Common myeloid progenitor, CD34-positive (primary cell): ENCODE data around the gene NOTCH3.

Source experiments
- CTCF ChIA-PET: fragments of 350-600 bp; sonication (Branson Sonifier 250); formaldehyde crosslinking; loops from one replicate; lab custom pipeline; 2021; ENCODE audit warnings: antibody characterized with exemption; lab: Charles Lee
- POLR2A ChIA-PET: fragments of 350-600 bp; sonication (Branson Sonifier 250); formaldehyde crosslinking; loops from one replicate; lab custom pipeline; 2021; ENCODE audit warnings: antibody characterized with exemption; lab: Charles Lee
- DNase-seq, 3 donors: peaks; one replicate each; pipeline versions ENCODE4 v3.0.0 to v3.0.0-alpha.2; 2013
- H3K27ac ChIP-seq, 2 experiments: 1 replicate in 1 of 2; 2 replicates in 1 of 2; pipeline ENCODE4 v1.7.0; 2013; ENCODE audit warnings: inconsistent platforms in 2 of 2, low read length in 2 of 2, mild to moderate bottlenecking in 2 of 2, low read depth in 1 of 2, moderate library complexity in 1 of 2; ENCODE audit not compliant: severe bottlenecking in 2 of 2, insufficient read depth in 1 of 2, poor library complexity in 1 of 2
- H3K27me3 ChIP-seq, 5 experiments: replicated peaks in 2 of 5; 1 replicate in 3 of 5; 2 replicates in 2 of 5; pipeline versions ENCODE4 v1.6.1 to v1.7.0; 2013; ENCODE audit warnings: low read length in 4 of 5, mild to moderate bottlenecking in 2 of 5, moderate library complexity in 2 of 5, inconsistent platforms in 1 of 5; ENCODE audit not compliant: insufficient read depth in 5 of 5, control insufficient read depth in 4 of 5
- H3K36me3 ChIP-seq, 4 experiments: 1 replicate in 2 of 4; 2 replicates in 2 of 4; pipeline versions ENCODE4 v1.6.1 to v1.7.0; 2013; ENCODE audit warnings: low read length in 3 of 4, control low read depth in 1 of 4, mild to moderate bottlenecking in 1 of 4; ENCODE audit not compliant: control insufficient read depth in 4 of 4, insufficient read depth in 4 of 4
- H3K4me1 ChIP-seq, 4 experiments: 1 replicate in 3 of 4; 2 replicates in 1 of 4; pipeline versions ENCODE4 v1.6.1 to v1.7.1; 2013; ENCODE audit warnings: low read length in 3 of 4, mild to moderate bottlenecking in 3 of 4, control low read depth in 1 of 4, inconsistent platforms in 1 of 4, moderate library complexity in 1 of 4; ENCODE audit not compliant: control insufficient read depth in 4 of 4, insufficient read depth in 4 of 4; ENCODE audit errors: control extremely low read depth in 1 of 4
- H3K4me3 ChIP-seq, 7 experiments: 1 replicate in 4 of 7; 2 replicates in 3 of 7; pipeline versions ENCODE4 v1.5.1 to v1.7.0; 2013; ENCODE audit warnings: mild to moderate bottlenecking in 7 of 7, low read length in 6 of 7, moderate library complexity in 6 of 7, inconsistent platforms in 2 of 7, low read depth in 2 of 7, control low read depth in 1 of 7; ENCODE audit not compliant: insufficient read depth in 4 of 7, control insufficient read depth in 1 of 7; ENCODE audit errors: extremely low read depth in 1 of 7
- H3K9me3 ChIP-seq, 5 experiments: 1 replicate in 4 of 5; 2 replicates in 1 of 5; pipeline versions ENCODE4 v1.6.1 to v1.7.1; 2013; ENCODE audit warnings: low read length in 4 of 5, mild to moderate bottlenecking in 2 of 5, inconsistent platforms in 1 of 5, low read depth in 1 of 5, moderate library complexity in 1 of 5; ENCODE audit not compliant: control insufficient read depth in 4 of 5, insufficient read depth in 2 of 5; ENCODE audit errors: control extremely low read depth in 1 of 5
- WGBS: methylation state at CpG from one replicate; pipeline ENCODE4 v1.1.5; 2013; ENCODE audit not compliant: insufficient coverage; 5-methylcytosine and 5-hydroxymethylcytosine counted together

The NOTCH3 gene

GRCh38 chr19:15116856-15117255 lies 83.9 kb downstream of the NOTCH3 start:
- no peak overlapping the region for H3K4me3 ChIP-seq
- H3K27me3 ChIP-seq = no peaks in the 10 kb centered on the region
- no peak for DNase-seq
- ChIA-PET POLR2A (no interaction called here), CTCF (interaction anchor here (0.5 to 2.3 kb wide), 3 partner anchors 15 to 1420 kb away, joined by 3 to 13 read pairs (median 6); no protein-coding TSS in a partner anchor)
- H3K27ac ChIP-seq = peak overlapping the region in 1 of 2 experiments; percentile 22
- 84% methylated on average over 11 of the region's 12 CpGs for WGBS
- peaks cover 8 to 88% (median 49%) of the 10 kb centered on the region in 4 experiments for H3K36me3 ChIP-seq
- peaks cover 0 to 24% (median 10%) of the 10 kb centered on the region in 4 experiments for H3K4me1 ChIP-seq
- H3K9me3 ChIP-seq = no peaks in the 10 kb centered on the region

GRCh38 chr19:15115762-15116615 lies 84.8 kb downstream of the NOTCH3 start:
- Histone ChIP-seq H3K9me3 (no peaks in the 10 kb centered on the region), H3K27me3 (no peaks in the 10 kb centered on the region), H3K27ac (peak overlapping the region in 1 of 2 experiments; percentile 47), H3K36me3 (peaks cover 8 to 89% (median 47%) of the 10 kb centered on the region in 4 experiments), H3K4me1 (peaks cover 0 to 24% (median 10%) of the 10 kb centered on the region in 4 experiments), H3K4me3 (peak overlapping the region in 1 of 7 experiments; percentile 38)
- ChIA-PET CTCF (interaction anchor here (1.0 to 2.3 kb wide), 4 partner anchors 8 to 62 kb away, joined by 4 to 13 read pairs (median 6); no protein-coding TSS in a partner anchor), POLR2A (no interaction called here)
- WGBS = 57% methylated on average over 14 of the region's 23 CpGs
- DNase-seq = peak in 2 of 3 donors; percentile 37 to 47

- H3K27ac ChIP-seq = no peak overlapping the region
- ChIA-PET CTCF (interaction anchor here (2.0 to 2.3 kb wide), 2 partner anchors 9 to 14 kb away, joined by 5 to 13 read pairs; no protein-coding TSS in a partner anchor), POLR2A (interaction anchor here (0.6 kb wide), 1 partner anchor 735 kb away, joined by 5 read pairs; no protein-coding TSS in a partner anchor)
- peaks cover 0 to 24% (median 10%) of the 10 kb centered on the region in 4 experiments for H3K4me1 ChIP-seq
- peaks cover 8 to 81% (median 42%) of the 10 kb centered on the region in 4 experiments for H3K36me3 ChIP-seq
- H3K9me3 ChIP-seq = no peaks in the 10 kb centered on the region
- H3K27me3 ChIP-seq = no peaks in the 10 kb centered on the region
- whole genome bisulfite sequencing = 97% methylated on average over 13 of the region's 13 CpGs
- DNase-seq = no peak
- no peak overlapping the region for H3K4me3 ChIP-seq
These were observed 85.7 kb downstream of the NOTCH3 start for GRCh38 chr19:15115080-15115479.

GRCh38 chr19:15114153-15114540 lies 86.6 kb downstream of the NOTCH3 start:
- WGBS = 97% methylated on average over 6 of the region's 7 CpGs
- Histone ChIP-seq H3K27ac (no peak overlapping the region), H3K9me3 (no peaks in the 10 kb centered on the region), H3K36me3 (peaks cover 6 to 72% (median 36%) of the 10 kb centered on the region in 4 experiments), H3K4me1 (peaks cover 0 to 24% (median 10%) of the 10 kb centered on the region in 4 experiments), H3K27me3 (no peaks in the 10 kb centered on the region), H3K4me3 (no peak overlapping the region)
- ChIA-PET CTCF (no interaction called here), POLR2A (no interaction called here)
- DNase-seq = peak in 1 of 3 donors; percentile 29

GRCh38 chr19:15113245-15114152 lies 87.3 kb downstream of the NOTCH3 start:
- CTCF ChIA-PET = interaction anchor here (0.8 to 1.8 kb wide), 2 partner anchors 11 to 13 kb away, joined by 3 to 6 read pairs; no protein-coding TSS in a partner anchor
- 91% methylated on average over 55 of the region's 58 CpGs for WGBS
- peaks cover 5 to 65% (median 30%) of the 10 kb centered on the region in 4 experiments for H3K36me3 ChIP-seq

GRCh38 chr19:15112385-15112784 lies 88.4 kb downstream of the NOTCH3 start:
- Histone ChIP-seq H3K9me3 (no peaks in the 10 kb centered on the region), H3K27me3 (peaks cover 0 to 1% (median 0%) of the 10 kb centered on the region in 5 experiments), H3K27ac (peak overlapping the region in 1 of 2 experiments; percentile 3), H3K4me3 (no peak overlapping the region), H3K4me1 (peaks cover 0 to 33% (median 20%) of the 10 kb centered on the region in 4 experiments), H3K36me3 (peaks cover 2 to 54% (median 19%) of the 10 kb centered on the region in 4 experiments)
- CTCF ChIA-PET = interaction anchor here (0.8 to 1.8 kb wide), 3 partner anchors 10 to 12 kb away, joined by 3 to 6 read pairs (median 4); no protein-coding TSS in a partner anchor
- 96% methylated on average over 11 of the region's 11 CpGs for WGBS
- POLR2A ChIA-PET = interaction anchor here (1.3 kb wide), 1 partner anchor 13 kb away, joined by 4 read pairs; a partner anchor contains a TSS
- no peak for DNase-seq

More at GRCh38 chr19:15113245-15114152, 87.3 kb downstream of the NOTCH3 start:
- DNase-seq = peak in 1 of 3 donors; percentile 13
- POLR2A ChIA-PET = interaction anchor here (1.3 kb wide), 1 partner anchor 12 kb away, joined by 4 read pairs; a partner anchor contains a TSS
- H3K4me1 ChIP-seq = peaks cover 0 to 26% (median 10%) of the 10 kb centered on the region in 4 experiments
- peaks cover 0 to under 1% (median 0%) of the 10 kb centered on the region in 5 experiments for H3K27me3 ChIP-seq
- H3K4me3 ChIP-seq = no peak overlapping the region
- no peaks in the 10 kb centered on the region for H3K9me3 ChIP-seq
- H3K27ac ChIP-seq = no peak overlapping the region
